ENCODE results near the gene PSPN. TPM values are rescaled to one million over a fixed set of nuclear protein-coding genes. Genes with fewer than 3 reads are reported as not detected.

PSPN gene
- total and polyA plus RNA-seq, 2 of the 13 experiments (the other 11 are each of a cell fraction or from before 2014, with no cell fraction given) = 0.69 to 1.1 TPM

GRCh38 chr19:6372594-6373095 lies 3.1 kb downstream of the PSPN start, which contains the start of gene ALKBH7 (continued):
- TF ChIP-seq ZNF605 (CRISPR knock-in tag; IDR thresholded peaks at IDR 0.05) (peak; percentile 51; the same call in 1 of the 2 replicates), RXRB (CRISPR knock-in tag; IDR thresholded peaks at IDR 0.05; ENCODE audit: borderline replicate concordance) (no peak), TOE1 (CRISPR knock-in tag; IDR thresholded peaks at IDR 0.05) (no peak), ZNF333 (CRISPR knock-in tag; IDR thresholded peaks at IDR 0.05; ENCODE audit: borderline replicate concordance) (0 out of 2 replicates have a peak, but pooled peaks have one; percentile 55), CENPX (CRISPR knock-in tag; IDR thresholded peaks at IDR 0.05) (no peak), PRDM10 (CRISPR knock-in tag; IDR thresholded peaks at IDR 0.05; ENCODE audit: low read depth) (no peak), ZNF883 (CRISPR knock-in tag; IDR thresholded peaks at IDR 0.05; ENCODE audit: not compliant biosample characterization) (peak; percentile 55), HNRNPLL (IDR thresholded peaks at IDR 0.05; ENCODE audit: low read depth, low read length, poor library complexity, severe bottlenecking) (peak; percentile 90), MAFG (CRISPR knock-in tag; IDR thresholded peaks at IDR 0.05) (no peak), ASH2L (IDR thresholded peaks at IDR 0.05; ENCODE audit: insufficient read length, low read depth, low read length) (peak; percentile 82), AGO1 (IDR thresholded peaks at IDR 0.05; ENCODE audit: low read depth, low read length, poor library complexity, severe bottlenecking) (no peak), ZNF792 (CRISPR knock-in tag; IDR thresholded peaks at IDR 0.05) (no peak; the same call in 1 of the 2 replicates), SRSF9 (IDR thresholded peaks at IDR 0.05; ENCODE audit: borderline replicate concordance, insufficient read depth, low read depth, low read length, poor library complexity, severe bottlenecking) (no peak), ZNF567 (CRISPR knock-in tag; IDR thresholded peaks at IDR 0.05; ENCODE audit: borderline replicate concordance) (peak; percentile 64; the same call in 1 of the 2 replicates), EP300 (IDR thresholded peaks at IDR 0.05; ENCODE audit: low read depth in 2 of 2, low read length in 2 of 2) (no peak), EP300 (CRISPR knock-in tag; IDR thresholded peaks at IDR 0.05; ENCODE audit: borderline replicate concordance) (no peak), ZBTB7B (CRISPR knock-in tag; IDR thresholded peaks at IDR 0.05) (no peak), ZNF44 (CRISPR knock-in tag; IDR thresholded peaks at IDR 0.05) (no peak), ZHX2 (IDR thresholded peaks at IDR 0.05; ENCODE audit: low read depth) (no peak), ZHX2 (CRISPR knock-in tag; IDR thresholded peaks at IDR 0.05; ENCODE audit: borderline replicate concordance) (no peak), ZNF724P (CRISPR knock-in tag; IDR thresholded peaks at IDR 0.05; ENCODE audit: borderline replicate concordance) (peak; percentile 74; the same call in 1 of the 2 replicates)

Measured in HepG2 (cell line).